GM10248 (cell line): ENCODE data around the gene KLF1.

Source experiments
- CTCF ChIA-PET: fragments of 300-600 bp; sonication (Branson Sonifier 250); formaldehyde crosslinking; extraction: SDS; loops from one replicate; lab custom pipeline; 2021; ENCODE audit warnings: antibody characterized with exemption; lab: Yijun Ruan, JAX
- POLR2A ChIA-PET: fragments of 350-650 bp; sonication (Branson Sonifier 250); formaldehyde crosslinking; extraction: SDS; loops from one replicate; lab custom pipeline; 2020; ENCODE audit warnings: antibody characterized with exemption; lab: Yijun Ruan, JAX
- DNase-seq: peaks from one replicate; pipeline ENCODE4 v3.0.0; 2012; ENCODE audit errors: extremely low spot score
- TF ChIP-seq, protein P1 (sequence below): IDR thresholded peaks from 2 replicates; pipeline ENCODE4 v1.5.1; 2012; ENCODE audit warnings: mild to moderate bottlenecking, low read depth; ENCODE audit errors: extremely low read depth, missing control alignments, control extremely low read depth

KLF1 gene

DNA sequence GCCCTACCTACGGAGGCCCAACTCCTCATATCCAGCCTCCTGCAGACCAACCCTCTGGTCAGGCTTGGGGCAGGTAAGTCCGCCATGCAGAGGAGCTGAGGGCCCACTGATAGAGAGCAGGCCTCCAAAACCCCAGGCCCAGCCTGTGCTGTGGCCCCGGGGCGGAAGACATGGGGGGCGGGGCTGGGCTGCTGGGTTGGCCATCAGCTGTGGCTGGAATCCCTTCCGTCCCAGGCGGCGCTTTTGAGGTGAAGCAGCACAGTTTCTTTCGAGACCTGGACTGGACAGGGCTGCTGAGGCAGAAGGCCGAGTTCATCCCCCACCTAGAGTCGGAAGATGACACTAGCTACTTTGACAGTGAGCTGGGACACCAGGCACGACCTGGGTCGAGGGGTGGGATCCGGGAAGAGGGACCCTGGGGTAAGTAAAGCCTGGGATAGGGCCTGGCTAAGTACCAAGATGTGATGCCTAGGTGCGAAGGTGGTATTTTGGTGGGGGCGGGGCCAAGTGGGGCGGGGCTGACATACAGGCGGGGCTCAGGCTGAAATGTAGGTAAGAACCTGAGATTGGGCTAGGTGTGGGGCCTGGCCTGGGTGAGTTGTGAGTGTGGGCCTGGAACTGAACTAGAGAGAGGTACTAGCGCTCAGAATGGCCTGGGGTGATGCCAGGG is 21.1 kb downstream of the KLF1 start:
- no peak for DNase-seq
- POLR2A ChIA-PET = no interaction called here
- CTCF ChIA-PET = interaction anchor here (1.0 to 5.0 kb wide), 5 partner anchors 18 to 195 kb away, joined by 3 to 46 read pairs (median 7); no protein-coding TSS in a partner anchor
- TF ChIP-seq, protein P1, sequence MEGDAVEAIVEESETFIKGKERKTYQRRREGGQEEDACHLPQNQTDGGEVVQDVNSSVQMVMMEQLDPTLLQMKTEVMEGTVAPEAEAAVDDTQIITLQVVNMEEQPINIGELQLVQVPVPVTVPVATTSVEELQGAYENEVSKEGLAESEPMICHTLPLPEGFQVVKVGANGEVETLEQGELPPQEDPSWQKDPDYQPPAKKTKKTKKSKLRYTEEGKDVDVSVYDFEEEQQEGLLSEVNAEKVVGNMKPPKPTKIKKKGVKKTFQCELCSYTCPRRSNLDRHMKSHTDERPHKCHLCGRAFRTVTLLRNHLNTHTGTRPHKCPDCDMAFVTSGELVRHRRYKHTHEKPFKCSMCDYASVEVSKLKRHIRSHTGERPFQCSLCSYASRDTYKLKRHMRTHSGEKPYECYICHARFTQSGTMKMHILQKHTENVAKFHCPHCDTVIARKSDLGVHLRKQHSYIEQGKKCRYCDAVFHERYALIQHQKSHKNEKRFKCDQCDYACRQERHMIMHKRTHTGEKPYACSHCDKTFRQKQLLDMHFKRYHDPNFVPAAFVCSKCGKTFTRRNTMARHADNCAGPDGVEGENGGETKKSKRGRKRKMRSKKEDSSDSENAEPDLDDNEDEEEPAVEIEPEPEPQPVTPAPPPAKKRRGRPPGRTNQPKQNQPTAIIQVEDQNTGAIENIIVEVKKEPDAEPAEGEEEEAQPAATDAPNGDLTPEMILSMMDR = no peak

DNA sequence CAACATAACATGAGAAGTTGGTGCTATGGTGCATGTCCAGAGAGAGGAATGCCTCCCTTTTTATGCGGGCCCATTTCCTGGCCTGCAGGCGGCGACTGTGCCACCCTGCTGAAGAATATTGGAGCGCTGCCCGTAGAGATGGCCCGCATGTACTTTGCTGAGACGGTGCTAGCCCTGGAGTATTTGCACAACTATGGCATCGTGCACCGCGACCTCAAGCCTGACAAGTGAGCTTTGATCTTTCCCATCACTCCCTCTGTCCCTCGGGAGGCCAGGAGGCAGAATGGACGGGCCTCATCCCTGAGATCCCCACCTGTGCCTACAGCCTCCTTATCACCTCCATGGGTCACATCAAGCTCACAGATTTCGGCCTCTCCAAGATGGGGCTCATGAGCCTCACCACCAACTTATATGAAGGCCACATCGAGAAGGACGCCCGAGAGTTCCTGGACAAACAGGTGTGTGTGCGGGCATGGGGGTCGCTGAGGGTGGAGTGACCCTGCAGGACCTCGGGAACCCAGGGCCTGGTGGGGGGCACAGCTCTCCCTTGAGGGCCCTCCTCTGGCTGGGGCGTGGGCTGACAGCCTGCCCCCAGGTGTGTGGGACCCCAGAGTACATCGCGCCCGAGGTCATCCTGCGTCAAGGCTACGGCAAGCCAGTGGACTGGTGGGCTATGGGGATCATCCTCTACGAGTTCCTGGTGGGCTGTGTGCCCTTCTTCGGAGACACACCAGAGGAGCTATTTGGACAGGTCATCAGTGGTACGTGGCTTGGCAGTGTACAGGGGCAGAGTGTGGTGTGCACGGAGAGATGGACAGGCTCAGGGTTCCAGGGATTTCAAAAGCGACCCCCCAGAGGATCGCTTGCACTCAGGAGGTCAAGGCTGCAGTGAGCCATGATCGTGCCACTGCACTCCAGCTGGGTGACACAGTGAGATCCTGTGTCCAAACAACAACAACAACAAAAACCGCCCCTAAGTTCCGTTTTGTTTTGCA is 22.0 kb downstream of the KLF1 start:
- TF ChIP-seq, protein P1 = no peak
- POLR2A ChIA-PET = no interaction called here
- no peak for DNase-seq
- CTCF ChIA-PET = interaction anchor here (0.9 to 5.0 kb wide), 12 partner anchors 10 to 196 kb away, joined by 3 to 46 read pairs (median 4); no protein-coding TSS in a partner anchor

DNA sequence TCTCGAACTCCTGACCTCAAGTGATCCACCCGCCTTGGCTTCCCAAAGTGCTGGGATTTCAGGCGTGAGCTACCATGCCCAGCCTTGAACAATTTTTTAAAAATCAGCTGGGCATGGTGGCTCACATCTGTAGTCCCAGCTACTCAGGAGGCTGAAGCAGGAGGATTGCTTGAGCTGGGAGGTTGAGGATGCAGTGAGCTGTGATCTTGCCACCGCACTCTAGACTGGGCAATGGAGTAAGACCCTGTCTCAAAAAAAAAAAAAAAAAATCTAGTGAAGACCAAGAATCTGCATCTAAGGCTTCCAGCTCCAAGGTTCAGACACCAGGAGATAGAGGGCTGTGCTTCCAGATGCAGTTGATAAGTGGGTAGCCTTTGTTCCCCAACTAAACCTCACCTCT is 22.9 kb downstream of the KLF1 start:
- TF ChIP-seq, protein P1 = no peak
- POLR2A ChIA-PET = no interaction called here
- CTCF ChIA-PET = interaction anchor here (0.9 to 5.0 kb wide), 12 partner anchors 10 to 113 kb away, joined by 3 to 46 read pairs (median 4); no protein-coding TSS in a partner anchor
- no peak for DNase-seq

DNA sequence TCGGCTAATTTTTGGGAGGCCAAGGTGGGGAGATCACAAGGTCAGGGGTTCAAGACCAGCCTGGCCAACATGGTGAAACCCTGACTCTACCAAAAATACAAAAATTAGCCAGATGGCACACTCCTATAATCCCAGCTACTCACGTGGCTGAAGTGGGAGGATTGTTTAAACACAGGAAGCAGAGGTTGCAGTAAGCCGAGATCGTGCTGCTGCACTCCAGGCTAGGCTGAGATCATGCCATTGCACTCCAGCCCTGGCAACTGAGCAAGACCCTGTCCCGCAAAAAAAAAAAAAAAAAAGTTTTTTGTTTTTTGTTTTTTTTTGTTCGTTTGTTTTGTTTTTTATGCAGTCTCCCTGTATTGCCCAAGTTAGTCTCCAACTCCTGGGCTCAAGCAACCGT is 27.5 kb downstream of the KLF1 start:
- no peak for DNase-seq
- ChIA-PET CTCF (interaction anchor here (1.1 to 3.2 kb wide), 3 partner anchors 12 to 99 kb away, joined by 3 to 15 read pairs (median 3); no protein-coding TSS in a partner anchor), POLR2A (no interaction called here)
- TF ChIP-seq, protein P1 = no peak

DNA sequence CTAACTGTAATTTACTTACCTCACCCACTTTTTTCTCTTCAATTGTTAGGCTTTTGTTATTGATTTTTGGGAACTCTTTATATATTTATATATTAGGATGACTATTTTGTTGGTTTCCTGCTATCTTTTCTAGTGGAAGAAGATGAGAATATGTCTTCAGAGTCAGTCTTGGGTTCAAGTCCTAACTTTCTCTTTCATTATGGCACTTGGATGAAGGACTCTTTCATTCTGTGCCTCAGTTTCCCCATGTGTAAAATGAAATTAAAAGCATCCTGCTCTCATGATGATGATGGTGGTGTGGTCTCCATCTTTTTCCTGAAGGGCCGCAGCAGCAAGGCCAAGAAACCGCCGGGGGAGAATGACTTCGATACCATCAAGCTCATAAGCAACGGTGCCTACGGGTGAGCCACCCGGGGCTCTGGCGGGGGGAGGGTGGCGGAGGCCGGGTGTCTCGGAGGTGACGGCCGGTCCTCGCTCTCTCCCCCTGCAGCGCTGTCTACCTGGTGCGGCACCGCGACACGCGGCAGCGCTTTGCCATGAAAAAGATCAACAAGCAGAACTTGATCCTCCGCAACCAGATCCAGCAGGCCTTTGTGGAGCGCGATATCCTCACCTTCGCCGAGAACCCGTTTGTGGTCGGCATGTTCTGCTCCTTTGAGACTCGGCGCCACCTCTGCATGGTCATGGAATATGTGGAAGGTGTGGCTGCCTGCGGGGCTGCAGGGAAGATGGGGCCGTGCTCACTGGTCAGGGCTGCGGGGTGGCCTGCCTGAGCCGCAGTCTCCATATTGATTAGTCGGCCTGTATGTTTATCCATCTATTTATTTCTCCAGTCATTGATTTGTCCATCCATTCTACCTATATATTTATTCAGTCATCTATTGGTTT is 28.7 kb downstream of the KLF1 start:
- CTCF ChIA-PET = interaction anchor here (0.9 to 3.2 kb wide), 5 partner anchors 10 to 107 kb away, joined by 3 to 15 read pairs (median 4); no protein-coding TSS in a partner anchor
- no peak for DNase-seq
- TF ChIP-seq, protein P1 = no peak
- POLR2A ChIA-PET = interaction anchor here (0.6 kb wide), 1 partner anchor 93 kb away, joined by 3 read pairs; no protein-coding TSS in a partner anchor
